Right ventricle myocardium inferior (tissue), 1 donor: ENCODE data around the gene ZNF776. TPM values are rescaled to one million over a fixed set of nuclear protein-coding genes. Genes with fewer than 3 reads are reported as not detected.
"Not testable (repeated sequence)": the region's sequence is repeated elsewhere in the genome, so short reads cannot be mapped to it uniquely, and the experiment has no call there.

Experiments
- ATAC-seq: fragments of 200-7000 bp; cut with Tn5 transposase; one replicate; pipeline ENCODE4 v1.9.1; 2020; ENCODE audit warnings: mild to moderate bottlenecking, moderate library complexity
- DNase-seq: peaks from one replicate; pipeline ENCODE4 v3.0.0; 2021; ENCODE audit errors: missing footprints
- intact Hi-C: fragments of 100-400 bp; cut with DNase I; formaldehyde crosslinking; loops from one replicate; pipeline ENCODE4 v1.11.0; 2022
- total RNA-seq: library from RNA; stranded (reverse); fragmentation: NEBNext Ultra II Directional; extraction: Animal tissue kit (Norgen Biotek cat#: 25700); gene quantifications from one replicate; pipeline ENCODE4 v1.2.1, GENCODE V29; 2021
- donor health status: DM: no; HTN: yes; CAD: no; lungs with severe emphysema.

Gene ZNF776
- total RNA-seq, 1 donor from 2014 or later, result 12.5 TPM

- intact Hi-C loops, result loop anchor here (5.0 kb wide), 1 partner anchor 48 kb away; no protein-coding TSS in a partner anchor
- peak; percentile 96 for DNase-seq
- peak; percentile 98 for ATAC-seq
These were observed 22.9 kb downstream of the ZNF776 start, which contains the start of gene ZNF586 for GRCh38 chr19:57769345-57770131. ZNF586 (plus strand) TSS chr19:57769676; CDS start chr19:57769843, 167 bp downstream.

- DNase-seq (no peak), ATAC-seq (no peak)
- intact Hi-C loops, result no loop called here
These were observed 24.8 kb downstream of the ZNF776 start for GRCh38 chr19:57771417-57771816.

- ATAC-seq, result no peak
- intact Hi-C loops, result no loop called here
- no peak for DNase-seq
These were observed 26.9 kb downstream of the ZNF776 start for GRCh38 chr19:57773488-57773887.

GRCh38 chr19:57776764-57777296 lies 30.2 kb downstream of the ZNF776 start:
- ATAC-seq (no peak), DNase-seq (no peak)
- intact Hi-C loops, result no loop called here

GRCh38 chr19:57778336-57778735 lies 31.7 kb downstream of the ZNF776 start:
- ATAC-seq, result no peak
- intact Hi-C loops, result no loop called here
- DNase-seq, result no peak

- DNase-seq, result no peak
- intact Hi-C loops, result no loop called here
- ATAC-seq, result no peak
These were observed 32.7 kb downstream of the ZNF776 start for GRCh38 chr19:57779220-57779845.

- ATAC-seq (no peak), DNase-seq (no peak)
- intact Hi-C loops, result no loop called here
These were observed 39.7 kb downstream of the ZNF776 start for GRCh38 chr19:57786286-57786685.

GRCh38 chr19:57786906-57787305 lies 40.3 kb downstream of the ZNF776 start:
- DNase-seq (no peak), ATAC-seq (no peak)
- intact Hi-C loops, result no loop called here

GRCh38 chr19:57788114-57788692 lies 41.6 kb downstream of the ZNF776 start:
- ATAC-seq, result no peak
- intact Hi-C loops, result no loop called here
- DNase-seq, result no peak

GRCh38 chr19:57789288-57789687 lies 42.7 kb downstream of the ZNF776 start:
- ATAC-seq (no peak), DNase-seq (no peak)
- intact Hi-C loops, result no loop called here

GRCh38 chr19:57796580-57796979 lies 50.0 kb downstream of the ZNF776 start:
- ATAC-seq, DNase-seq, intact Hi-C loops: not testable (repeated sequence)

GRCh38 chr19:57800696-57801095 lies 54.1 kb downstream of the ZNF776 start:
- DNase-seq (no peak), ATAC-seq (no peak)
- intact Hi-C loops, result no loop called here

GRCh38 chr19:57802269-57802668 lies 55.7 kb downstream of the ZNF776 start:
- intact Hi-C loops, result no loop called here
- DNase-seq (no peak), ATAC-seq (no peak)

GRCh38 chr19:57803265-57803593 lies 56.6 kb downstream of the ZNF776 start:
- intact Hi-C loops, result no loop called here
- DNase-seq, result no peak
- peak; percentile 24 for ATAC-seq

GRCh38 chr19:57803594-57804325 lies 57.1 kb downstream of the ZNF776 start:
- peak; percentile 48 for ATAC-seq
- DNase-seq, result no peak
- intact Hi-C loops, result loop anchor here (1.0 kb wide), 1 partner anchor 19 kb away; no protein-coding TSS in a partner anchor

- ATAC-seq, result no peak
- intact Hi-C loops, result no loop called here
These were observed 60.9 kb downstream of the ZNF776 start for GRCh38 chr19:57807541-57807940.

More at GRCh38 chr19:57807541-57807940, 60.9 kb downstream of the ZNF776 start:
- DNase-seq, result no peak
